Pancreas (tissue), 10 donors: Measurements from ENCODE around the gene DEPDC5. TPM values are rescaled to one million over a fixed set of nuclear protein-coding genes. Genes with fewer than 3 reads are reported as not detected.
A peak's percentile ranks its signal among the peaks of the same experiment; 100 is the strongest.

Source experiments
- ATAC-seq, 4 donors: fragments of 200-7000 bp; cut with Tn5 transposase; one replicate each; pipeline versions ENCODE4 v1.8.0 to v1.9.1; 2020; ENCODE audit warnings: mild to moderate bottlenecking in 4 of 4, moderate library complexity in 4 of 4
- DNase-seq, 6 donors: peaks; one replicate each; pipeline ENCODE4 v3.0.0-alpha.2; 2020
- FAIRE-seq: peaks from 2 replicates; lab custom pipeline; 2012; peaks lifted over from hg19 to GRCh38; lab: Jason Lieb, UNC
- H3K27ac ChIP-seq, 4 donors: fragments of 200-600 bp; sonication (generic); 1 replicate in 3 of 4; 2 replicates in 1 of 4; pipeline versions ENCODE4 v1.5.0 to v1.8.0; 2020
- H3K27me3 ChIP-seq, 4 donors: fragments of 200-600 bp; one replicate each; pipeline ENCODE4 v1.8.0; 2021
- H3K36me3 ChIP-seq, 3 donors: fragments of 200-600 bp; sonication (generic) in 1 of 3; one replicate each; pipeline versions ENCODE4 v1.5.0 to v1.8.0; 2020 to 2021
- H3K4me1 ChIP-seq, 3 donors: fragments of 200-600 bp; one replicate each; pipeline ENCODE4 v1.8.0; 2021
- H3K4me3 ChIP-seq, 4 donors: fragments of 200-600 bp; sonication (generic) in 2 of 4; one replicate each; pipeline versions ENCODE4 v1.5.0 to v1.8.0; 2020 to 2021
- H3K9me3 ChIP-seq, 4 donors: fragments of 200-600 bp; one replicate each; pipeline ENCODE4 v1.8.0; 2021
- CTCF ChIP-seq, 4 donors: fragments of 200-600 bp; sonication (generic) in 3 of 4; IDR thresholded peaks; one replicate each; pipeline versions ENCODE4 v1.5.0 to v1.8.0; 2021; ENCODE audit warnings: antibody characterized with exemption in 4 of 4
- WGBS, 2 donors: extraction: QIAGEN DNeasy Blood & Tissue Kit; methylation state at CpG; one replicate each; pipeline ENCODE4 v1.1.7; 2013; 5-methylcytosine and 5-hydroxymethylcytosine counted together
- intact Hi-C, 3 donors: fragments of 100-400 bp; cut with DNase I; formaldehyde crosslinking; loops; one replicate each; pipeline versions ENCODE4 v1.11.1 to v1.14.2; 2022
- polyA plus RNA-seq, 2 donors: library from polyadenylated mRNA; stranded (reverse); fragments of 200-250 nt; gene quantifications; one replicate each; pipeline ENCODE4 v1.2.3, GENCODE V29; 2013
- total RNA-seq, 6 donors: library from RNA; stranded (reverse); fragmentation: NEBNext Ultra II Directional in 4 of 6; extraction: Animal tissue kit (Norgen Biotek cat#: 25700) in 4 of 6; gene quantifications; one replicate each; pipeline versions ENCODE4 v1.2.1 to v1.2.4, GENCODE V29; 2021 to 2023
- donor health status: healthy with polysubstance abuse.
- donor health status: DM: no; HTN: no; CAD: no; lungs with moderate emphysema.
- donor health status: DM: no; HTN: no; CAD: no.
- donor health status: control.
- donor health status: control.
- donor health status: Bipolar disorder and iron deficiency.
- donor health status: DM: yes; HTN: yes; CAD: no.
- donor health status: DM: no; HTN: no; CAD: no.
- donor health status: DM: no; HTN: no; CAD: no.
- donor health status: DM: yes; HTN: yes; CAD: no.

Gene DEPDC5
- total and polyA plus RNA-seq, 8 donors: 5.9 to 17.2 (median 9.0) TPM

DNA sequence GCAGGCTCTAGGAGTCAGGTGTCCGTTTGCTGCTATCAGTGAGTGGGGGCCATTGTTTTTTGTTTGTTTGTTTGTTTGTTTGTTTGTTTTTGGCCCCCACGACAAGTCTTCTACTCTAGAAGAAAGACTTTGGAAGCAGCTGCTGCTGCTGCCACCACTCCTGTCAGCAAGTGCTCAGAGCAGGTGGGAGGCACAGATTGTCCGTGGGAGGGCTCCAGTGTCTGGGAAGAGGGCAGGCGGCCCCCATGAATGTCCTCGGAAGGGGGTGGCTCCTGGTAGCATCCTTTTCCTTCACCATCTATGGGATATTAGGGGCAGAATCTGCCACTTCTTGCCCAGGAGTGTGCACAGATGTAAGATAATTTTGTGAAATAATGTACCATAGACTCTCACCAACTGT is 152.8 kb downstream of the DEPDC5 start:
- intact Hi-C loops: no loop called here
- Histone ChIP-seq H3K9me3 (no peaks in the 10 kb centered on the region), H3K27ac (no peak overlapping the region), H3K4me1 (no peaks in the 10 kb centered on the region), H3K27me3 (no peaks in the 10 kb centered on the region), H3K36me3 (no peaks in the 10 kb centered on the region), H3K4me3 (no peak overlapping the region)
- no peak for FAIRE-seq
- no peak for DNase-seq
- ATAC-seq: no peak
- no peak for TF ChIP-seq CTCF (IDR thresholded peaks at IDR 0.05)
- 85% methylated on average over 5 of the region's 5 CpGs for WGBS, 2 donors

DNA sequence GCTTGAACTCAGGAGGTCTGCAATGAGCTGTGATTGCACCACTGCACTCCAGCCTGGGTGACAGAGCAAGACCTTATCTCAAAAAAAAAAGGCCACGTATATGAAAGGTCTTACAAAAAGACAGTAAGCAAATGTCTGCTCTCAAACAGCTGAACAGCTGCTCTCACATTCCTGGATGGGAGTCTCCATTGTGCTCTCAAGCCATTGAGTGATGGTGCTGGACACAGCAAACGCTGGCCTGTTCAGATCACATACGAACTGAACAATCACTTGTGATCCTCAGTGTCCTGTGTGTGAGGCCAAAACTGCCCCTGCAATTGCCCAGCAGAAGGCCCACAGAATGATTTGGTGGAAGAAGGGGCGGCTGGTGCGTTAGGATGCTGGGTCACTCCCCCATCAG is 156.2 kb downstream of the DEPDC5 start:
- no peaks in the 10 kb centered on the region for H3K36me3 ChIP-seq
- intact Hi-C loops: no loop called here
- FAIRE-seq: no peak

GRCh38 chr22:31911565-31912406 is 158.0 kb downstream of the DEPDC5 start:
- no peak overlapping the region for H3K27ac ChIP-seq
- H3K27me3 ChIP-seq: no peaks in the 10 kb centered on the region
- whole genome bisulfite sequencing, 2 donors: 71 to 74% methylated on average over 7 of the region's 7 CpGs
- H3K4me3 ChIP-seq: no peak overlapping the region
- DNase-seq (no peak), ATAC-seq (peak in 1 of 4 donors; percentile 35), FAIRE-seq (no peak)
- TF ChIP-seq CTCF (IDR thresholded peaks at IDR 0.05): no peak
- intact Hi-C loops: no loop called here
- H3K36me3 ChIP-seq: no peaks in the 10 kb centered on the region
- H3K9me3 ChIP-seq: no peaks in the 10 kb centered on the region
- no peaks in the 10 kb centered on the region for H3K4me1 ChIP-seq

More for the DNA sequence above, 156.2 kb downstream of the DEPDC5 start:
- H3K4me3 ChIP-seq: no peak overlapping the region
- TF ChIP-seq CTCF (IDR thresholded peaks at IDR 0.05): no peak
- DNase-seq (no peak), ATAC-seq (no peak)
- WGBS, 2 donors: 85 to 91% methylated on average over 5 of the region's 5 CpGs
- no peak overlapping the region for H3K27ac ChIP-seq
- no peaks in the 10 kb centered on the region for H3K27me3 ChIP-seq
- no peaks in the 10 kb centered on the region for H3K9me3 ChIP-seq
- no peaks in the 10 kb centered on the region for H3K4me1 ChIP-seq

DNA sequence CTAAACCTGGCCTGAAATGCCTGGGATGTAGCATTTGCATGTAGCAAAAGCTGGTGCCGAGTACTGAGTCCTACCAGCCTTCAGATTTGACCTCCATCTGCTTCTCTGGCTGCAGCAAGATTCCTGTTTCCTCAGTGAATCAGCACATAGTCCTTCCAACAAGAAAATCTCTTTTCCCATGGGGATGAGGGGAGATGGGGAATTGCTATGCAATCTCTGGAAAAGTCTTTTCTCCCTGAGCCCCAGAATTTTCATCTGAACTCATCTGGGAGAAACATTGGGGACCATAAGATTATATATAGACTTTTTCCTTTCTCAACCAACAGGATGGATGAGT is 158.6 kb downstream of the DEPDC5 start:
- WGBS, 2 donors: 75 to 93% methylated on average over 1 of the region's 1 CpG
- Histone ChIP-seq H3K27ac (no peak overlapping the region), H3K9me3 (no peaks in the 10 kb centered on the region), H3K4me1 (no peaks in the 10 kb centered on the region), H3K4me3 (no peak overlapping the region), H3K27me3 (no peaks in the 10 kb centered on the region), H3K36me3 (no peaks in the 10 kb centered on the region)
- intact Hi-C loops: no loop called here
- ATAC-seq (no peak), FAIRE-seq (no peak), DNase-seq (no peak)
- TF ChIP-seq CTCF (IDR thresholded peaks at IDR 0.05): no peak

GRCh38 chr22:31915586-31915985 is 161.8 kb downstream of the DEPDC5 start:
- Histone ChIP-seq H3K27me3 (no peaks in the 10 kb centered on the region), H3K9me3 (no peaks in the 10 kb centered on the region), H3K4me3 (no peak overlapping the region), H3K4me1 (no peaks in the 10 kb centered on the region), H3K27ac (no peak overlapping the region), H3K36me3 (no peaks in the 10 kb centered on the region)
- intact Hi-C loops: no loop called here
- ATAC-seq: no peak
- DNase-seq: no peak
- 80 to 85% methylated on average over 10 of the region's 10 CpGs for WGBS, 2 donors
- no peak for TF ChIP-seq CTCF (IDR thresholded peaks at IDR 0.05)
- no peak for FAIRE-seq
